Measurements from ENCODE around the gene S100A1.
A peak's percentile ranks its signal among the peaks of the same experiment; 100 is the strongest.

The S100A1 gene

GRCh38 chr1:153610811-153611301 lies 17.4 kb upstream of the S100A1 start:
- DNase-seq (ENCODE audit: low spot score): no peak

GRCh38 chr1:153611356-153611755 lies 16.9 kb upstream of the S100A1 start:
- DNase-seq (ENCODE audit: low spot score): no peak

GRCh38 chr1:153612111-153612754 lies 16.0 kb upstream of the S100A1 start:
- no peak for DNase-seq (ENCODE audit: low spot score)

- DNase-seq (ENCODE audit: low spot score): no peak
Observed at GRCh38 chr1:153612755-153613331, 15.4 kb upstream of the S100A1 start, which contains the start of gene S100A16. Gene S100A16 (minus strand): TSS chr1:153613137. CDS start chr1:153608151, 4,986 bp downstream.

GRCh38 chr1:153613406-153613805 lies 14.8 kb upstream of the S100A1 start:
- DNase-seq (ENCODE audit: low spot score): no peak

- no peak for DNase-seq (ENCODE audit: low spot score)
Observed at GRCh38 chr1:153614189-153614900, 13.9 kb upstream of the S100A1 start.

- no peak for DNase-seq (ENCODE audit: low spot score)
Observed at GRCh38 chr1:153614906-153615305, 13.3 kb upstream of the S100A1 start.

GRCh38 chr1:153615406-153615805 lies 12.8 kb upstream of the S100A1 start:
- no peak for DNase-seq (ENCODE audit: low spot score)

- DNase-seq (ENCODE audit: low spot score): peak; percentile 31
Observed at GRCh38 chr1:153616144-153616916, 11.9 kb upstream of the S100A1 start, which contains the start of gene S100A14. Gene S100A14 (minus strand): TSS chr1:153616325. CDS start chr1:153615858, 467 bp downstream.

GRCh38 chr1:153616917-153617311 lies 11.3 kb upstream of the S100A1 start:
- DNase-seq (ENCODE audit: low spot score): no peak

GRCh38 chr1:153617663-153618062 lies 10.6 kb upstream of the S100A1 start:
- no peak for DNase-seq (ENCODE audit: low spot score)

- no peak for DNase-seq (ENCODE audit: low spot score)
Observed at GRCh38 chr1:153619171-153619570, 9.1 kb upstream of the S100A1 start.

GRCh38 chr1:153623101-153623500 lies 5.1 kb upstream of the S100A1 start:
- no peak for DNase-seq (ENCODE audit: low spot score)

- no peak for DNase-seq (ENCODE audit: low spot score)
Observed at GRCh38 chr1:153624965-153625611, 3.1 kb upstream of the S100A1 start.

GRCh38 chr1:153626477-153626903 lies 1.7 kb upstream of the S100A1 start:
- no peak for DNase-seq (ENCODE audit: low spot score)

- DNase-seq (ENCODE audit: low spot score): no peak
Observed at GRCh38 chr1:153626904-153627714, 1.1 kb upstream of the S100A1 start, which contains the start of gene S100A13. Gene S100A13 (minus strand): TSS chr1:153627505. CDS start chr1:153626472, 1,033 bp downstream.

GRCh38 chr1:153628638-153629342 lies 556 bp downstream of the S100A1 start:
- DNase-seq (ENCODE audit: low spot score): no peak

- DNase-seq (ENCODE audit: low spot score): no peak
Observed at GRCh38 chr1:153629343-153629665, 1.1 kb downstream of the S100A1 start.

- DNase-seq (ENCODE audit: low spot score): no peak
Observed at GRCh38 chr1:153629971-153630370, 1.7 kb downstream of the S100A1 start.

- no peak for DNase-seq (ENCODE audit: low spot score)
Observed at GRCh38 chr1:153630384-153630783, 2.1 kb downstream of the S100A1 start.

Data from hematopoietic multipotent progenitor cell treated with erythropoietin and hydrocortisone succinate and interleukin-3 and kit ligand, for 15 days (in vitro differentiated cells).